KMS-11 (cell line): ENCODE results near the gene HS3ST5.

Experiments used
- H2AFZ ChIP-seq: fragments of 200-600 bp; sonication (generic); 2 replicates; pipeline ENCODE4 v1.6.1; 2016; ENCODE audit warnings: antibody characterized with exemption, mixed run types, low read depth
- H3K27ac ChIP-seq: fragments of 200-600 bp; sonication (generic); 2 replicates; pipeline ENCODE4 v1.6.1; 2016; ENCODE audit warnings: mild to moderate bottlenecking, mixed run types
- H3K27me3 ChIP-seq: fragments of 200-600 bp; sonication (generic); 2 replicates; pipeline ENCODE4 v1.6.1; 2017; ENCODE audit warnings: mild to moderate bottlenecking, low read depth, mixed run types, moderate library complexity; ENCODE audit not compliant: insufficient read depth
- H3K36me3 ChIP-seq: fragments of 200-600 bp; sonication (generic); 2 replicates; pipeline ENCODE4 v1.6.1; 2017; ENCODE audit warnings: mild to moderate bottlenecking, mixed run types; ENCODE audit not compliant: insufficient read depth
- H3K4me1 ChIP-seq: fragments of 200-600 bp; sonication (generic); 2 replicates; pipeline ENCODE4 v1.6.1; 2016; ENCODE audit warnings: mild to moderate bottlenecking, low read depth, mixed run types; ENCODE audit not compliant: poor library complexity, severe bottlenecking
- H3K4me2 ChIP-seq: fragments of 200-600 bp; sonication (generic); 2 replicates; pipeline ENCODE4 v1.7.0; 2016; ENCODE audit warnings: mild to moderate bottlenecking, mixed run types
- H3K4me3 ChIP-seq: fragments of 200-600 bp; sonication (generic); IDR thresholded peaks from 2 replicates; pipeline ENCODE4 v1.6.1; 2017; ENCODE audit warnings: low read depth, low read length, mixed read lengths; ENCODE audit not compliant: insufficient read depth
- H3K79me2 ChIP-seq: fragments of 200-600 bp; sonication (generic); 2 replicates; pipeline ENCODE4 v1.6.1; 2016; ENCODE audit warnings: low read depth, mixed run types; ENCODE audit not compliant: insufficient read depth
- H3K9ac ChIP-seq: fragments of 200-600 bp; sonication (generic); 2 replicates; pipeline ENCODE4 v1.6.1; 2016; ENCODE audit warnings: mild to moderate bottlenecking, mixed run types
- H4K20me1 ChIP-seq: fragments of 200-600 bp; sonication (generic); 2 replicates; pipeline ENCODE4 v1.6.1; 2016; ENCODE audit warnings: mild to moderate bottlenecking, mixed run types; ENCODE audit not compliant: insufficient read depth
- TF ChIP-seq, protein P1 (sequence below): fragments of 200-600 bp; sonication (generic); conservative IDR thresholded peaks from 2 replicates; pipeline ENCODE4 v1.6.1; 2017; ENCODE audit warnings: low read depth, mild to moderate bottlenecking, antibody characterized with exemption, low read length, moderate library complexity, mixed read lengths

HS3ST5 gene

DNA sequence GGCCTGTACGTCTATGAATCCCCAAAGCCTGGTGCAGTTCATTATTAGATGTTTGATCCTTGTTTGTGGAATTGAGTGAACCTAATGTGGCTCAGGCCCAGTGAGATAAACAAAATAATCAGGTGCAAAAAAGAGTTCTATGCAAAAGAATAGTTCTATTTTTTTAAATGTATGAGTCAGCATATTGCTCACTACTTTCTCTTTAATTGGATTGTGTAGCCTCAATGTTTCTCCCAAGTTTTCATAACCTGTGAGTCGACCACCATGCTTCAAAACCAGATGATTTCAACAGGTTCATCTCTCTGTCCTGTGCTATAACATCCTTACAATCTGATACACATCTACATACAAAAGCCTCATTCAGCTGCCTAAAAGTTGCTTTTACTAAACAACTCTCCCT is 255.3 kb downstream of the HS3ST5 start:
- H3K4me1 ChIP-seq, result no peaks in the 10 kb centered on the region
- H3K4me2 ChIP-seq, result no peak overlapping the region
- H3K36me3 ChIP-seq, result no peaks in the 10 kb centered on the region
- no peaks in the 10 kb centered on the region for H3K27me3 ChIP-seq
- no peak overlapping the region for H2AFZ ChIP-seq
- TF ChIP-seq, protein P1, sequence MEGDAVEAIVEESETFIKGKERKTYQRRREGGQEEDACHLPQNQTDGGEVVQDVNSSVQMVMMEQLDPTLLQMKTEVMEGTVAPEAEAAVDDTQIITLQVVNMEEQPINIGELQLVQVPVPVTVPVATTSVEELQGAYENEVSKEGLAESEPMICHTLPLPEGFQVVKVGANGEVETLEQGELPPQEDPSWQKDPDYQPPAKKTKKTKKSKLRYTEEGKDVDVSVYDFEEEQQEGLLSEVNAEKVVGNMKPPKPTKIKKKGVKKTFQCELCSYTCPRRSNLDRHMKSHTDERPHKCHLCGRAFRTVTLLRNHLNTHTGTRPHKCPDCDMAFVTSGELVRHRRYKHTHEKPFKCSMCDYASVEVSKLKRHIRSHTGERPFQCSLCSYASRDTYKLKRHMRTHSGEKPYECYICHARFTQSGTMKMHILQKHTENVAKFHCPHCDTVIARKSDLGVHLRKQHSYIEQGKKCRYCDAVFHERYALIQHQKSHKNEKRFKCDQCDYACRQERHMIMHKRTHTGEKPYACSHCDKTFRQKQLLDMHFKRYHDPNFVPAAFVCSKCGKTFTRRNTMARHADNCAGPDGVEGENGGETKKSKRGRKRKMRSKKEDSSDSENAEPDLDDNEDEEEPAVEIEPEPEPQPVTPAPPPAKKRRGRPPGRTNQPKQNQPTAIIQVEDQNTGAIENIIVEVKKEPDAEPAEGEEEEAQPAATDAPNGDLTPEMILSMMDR, result no peak
- H3K79me2 ChIP-seq, result no peaks in the 10 kb centered on the region
- no peaks in the 10 kb centered on the region for H4K20me1 ChIP-seq
- no peak overlapping the region for H3K4me3 ChIP-seq
- H3K27ac ChIP-seq, result no peak overlapping the region
- H3K9ac ChIP-seq, result no peak overlapping the region

GRCh38 chr6:114085211-114085610 is 257.6 kb downstream of the HS3ST5 start:
- H3K79me2 ChIP-seq, result no peaks in the 10 kb centered on the region
- no peak overlapping the region for H3K4me2 ChIP-seq
- no peak overlapping the region for H2AFZ ChIP-seq
- no peaks in the 10 kb centered on the region for H4K20me1 ChIP-seq
- no peaks in the 10 kb centered on the region for H3K4me1 ChIP-seq
- H3K9ac ChIP-seq, result no peak overlapping the region
- no peak overlapping the region for H3K4me3 ChIP-seq
- H3K27me3 ChIP-seq, result no peaks in the 10 kb centered on the region
- H3K36me3 ChIP-seq, result no peaks in the 10 kb centered on the region
- H3K27ac ChIP-seq, result no peak overlapping the region
- TF ChIP-seq, protein P1, result no peak

GRCh38 chr6:114084327-114084890 is 258.4 kb downstream of the HS3ST5 start:
- H3K36me3 ChIP-seq, result no peaks in the 10 kb centered on the region
- H4K20me1 ChIP-seq, result no peaks in the 10 kb centered on the region
- H3K27ac ChIP-seq, result no peak overlapping the region
- no peak overlapping the region for H3K4me2 ChIP-seq
- H3K9ac ChIP-seq, result no peak overlapping the region
- no peak overlapping the region for H2AFZ ChIP-seq
- no peaks in the 10 kb centered on the region for H3K79me2 ChIP-seq
- H3K27me3 ChIP-seq, result no peaks in the 10 kb centered on the region
- no peaks in the 10 kb centered on the region for H3K4me1 ChIP-seq
- no peak overlapping the region for H3K4me3 ChIP-seq
- TF ChIP-seq, protein P1, result no peak

DNA sequence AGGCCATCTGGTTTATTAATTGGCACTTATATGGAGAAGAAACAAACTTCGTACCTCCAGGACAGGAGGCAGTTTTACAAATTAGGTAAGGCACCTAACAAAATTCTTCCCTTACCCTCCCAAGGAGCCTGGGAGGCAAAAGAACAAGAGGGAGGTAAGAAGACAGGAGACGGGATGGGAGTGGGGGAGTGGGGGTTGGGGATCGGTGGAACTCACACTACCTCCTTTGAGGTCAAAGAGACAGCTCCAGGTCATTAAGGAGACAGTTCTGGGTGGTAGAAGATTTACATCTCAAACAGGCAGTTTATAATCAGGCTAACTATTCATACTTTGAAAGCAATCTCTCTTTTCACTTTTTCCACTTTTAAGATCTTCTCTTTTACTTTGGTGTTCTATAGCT is 259.6 kb downstream of the HS3ST5 start:
- no peaks in the 10 kb centered on the region for H4K20me1 ChIP-seq
- no peak overlapping the region for H2AFZ ChIP-seq
- no peaks in the 10 kb centered on the region for H3K79me2 ChIP-seq
- no peaks in the 10 kb centered on the region for H3K4me1 ChIP-seq
- no peak overlapping the region for H3K4me2 ChIP-seq
- TF ChIP-seq, protein P1, result no peak
- H3K4me3 ChIP-seq, result no peak overlapping the region
- H3K36me3 ChIP-seq, result no peaks in the 10 kb centered on the region
- H3K9ac ChIP-seq, result no peak overlapping the region
- H3K27ac ChIP-seq, result no peak overlapping the region
- no peaks in the 10 kb centered on the region for H3K27me3 ChIP-seq
